TTC549 (cell line): ENCODE measurements around the gene SLC6A18.

Experiments
- FAIRE-seq: peaks from 2 replicates; lab custom pipeline; 2012; peaks lifted over from hg19 to GRCh38; lab: Jason Lieb, UNC

Gene SLC6A18

GRCh38 chr5:1292846-1293415 lies 67.8 kb downstream of the SLC6A18 start:
- no peak for FAIRE-seq

- no peak for FAIRE-seq
Observed at GRCh38 chr5:1293416-1294205, 68.4 kb downstream of the SLC6A18 start.

DNA sequence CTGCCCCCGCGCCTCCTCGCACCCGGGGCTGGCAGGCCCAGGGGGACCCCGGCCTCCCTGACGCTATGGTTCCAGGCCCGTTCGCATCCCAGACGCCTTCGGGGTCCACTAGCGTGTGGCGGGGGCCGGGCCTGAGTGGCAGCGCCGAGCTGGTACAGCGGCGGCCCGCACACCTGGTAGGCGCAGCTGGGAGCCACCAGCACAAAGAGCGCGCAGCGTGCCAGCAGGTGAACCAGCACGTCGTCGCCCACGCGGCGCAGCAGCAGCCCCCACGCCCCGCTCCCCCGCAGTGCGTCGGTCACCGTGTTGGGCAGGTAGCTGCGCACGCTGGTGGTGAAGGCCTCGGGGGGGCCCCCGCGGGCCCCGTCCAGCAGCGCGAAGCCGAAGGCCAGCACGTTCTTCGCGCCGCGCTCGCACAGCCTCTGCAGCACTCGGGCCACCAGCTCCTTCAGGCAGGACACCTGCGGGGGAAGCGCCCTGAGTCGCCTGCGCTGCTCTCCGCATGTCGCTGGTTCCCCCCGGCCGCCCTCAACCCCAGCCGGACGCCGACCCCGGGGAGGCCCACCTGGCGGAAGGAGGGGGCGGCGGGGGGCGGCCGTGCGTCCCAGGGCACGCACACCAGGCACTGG lies 69.1 kb downstream of the SLC6A18 start:
- no peak for FAIRE-seq

DNA sequence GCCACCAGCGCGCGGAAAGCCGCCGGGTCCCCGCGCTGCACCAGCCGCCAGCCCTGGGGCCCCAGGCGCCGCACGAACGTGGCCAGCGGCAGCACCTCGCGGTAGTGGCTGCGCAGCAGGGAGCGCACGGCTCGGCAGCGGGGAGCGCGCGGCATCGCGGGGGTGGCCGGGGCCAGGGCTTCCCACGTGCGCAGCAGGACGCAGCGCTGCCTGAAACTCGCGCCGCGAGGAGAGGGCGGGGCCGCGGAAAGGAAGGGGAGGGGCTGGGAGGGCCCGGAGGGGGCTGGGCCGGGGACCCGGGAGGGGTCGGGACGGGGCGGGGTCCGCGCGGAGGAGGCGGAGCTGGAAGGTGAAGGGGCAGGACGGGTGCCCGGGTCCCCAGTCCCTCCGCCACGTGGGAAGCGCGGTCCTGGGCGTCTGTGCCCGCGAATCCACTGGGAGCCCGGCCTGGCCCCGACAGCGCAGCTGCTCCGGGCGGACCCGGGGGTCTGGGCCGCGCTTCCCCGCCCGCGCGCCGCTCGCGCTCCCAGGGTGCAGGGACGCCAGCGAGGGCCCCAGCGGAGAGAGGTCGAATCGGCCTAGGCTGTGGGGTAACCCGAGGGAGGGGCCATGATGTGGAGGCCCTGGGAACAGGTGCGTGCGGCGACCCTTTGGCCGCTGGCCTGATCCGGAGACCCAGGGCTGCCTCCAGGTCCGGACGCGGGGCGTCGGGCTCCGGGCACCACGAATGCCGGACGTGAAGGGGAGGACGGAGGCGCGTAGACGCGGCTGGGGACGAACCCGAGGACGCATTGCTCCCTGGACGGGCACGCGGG lies 69.9 kb downstream of the SLC6A18 start, which contains the start of gene TERT:
Gene TERT (minus strand): TSS at position 234 of the 815 bp plus-strand sequence. CDS start 79 bp downstream, at position 155.
- FAIRE-seq, result no peak

GRCh38 chr5:1295650-1296037 lies 70.5 kb downstream of the SLC6A18 start:
- no peak for FAIRE-seq
